ENCODE measurements around the gene TMEM47. TPM values are rescaled to one million over a fixed set of nuclear protein-coding genes. Genes with fewer than 3 reads are reported as not detected.

TMEM47 gene
- total RNA-seq, 1 donor from 2014 or later = 24.8 TPM

DNA sequence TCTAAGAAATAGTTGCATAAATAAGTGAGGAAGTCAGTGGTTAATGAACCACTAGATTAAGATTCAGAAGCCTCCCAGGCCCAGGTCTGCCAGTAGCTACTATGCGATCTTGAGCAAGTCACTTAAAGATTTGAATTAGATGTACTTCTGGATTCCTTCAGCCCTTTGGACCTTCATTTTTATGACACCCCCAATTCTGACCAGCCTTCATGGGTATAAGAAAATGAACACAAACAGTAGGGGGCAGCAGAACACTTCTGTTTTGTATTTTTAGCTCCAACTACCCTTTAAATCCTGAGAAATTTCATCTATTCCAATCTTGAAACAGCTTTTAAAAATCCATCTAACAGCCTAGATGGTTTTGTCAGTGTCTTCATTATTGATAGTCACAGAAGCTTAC lies 19.0 kb downstream of the TMEM47 start:
- H3K27me3 ChIP-seq (ENCODE audit: low read depth) = no peaks in the 10 kb centered on the region

DNA sequence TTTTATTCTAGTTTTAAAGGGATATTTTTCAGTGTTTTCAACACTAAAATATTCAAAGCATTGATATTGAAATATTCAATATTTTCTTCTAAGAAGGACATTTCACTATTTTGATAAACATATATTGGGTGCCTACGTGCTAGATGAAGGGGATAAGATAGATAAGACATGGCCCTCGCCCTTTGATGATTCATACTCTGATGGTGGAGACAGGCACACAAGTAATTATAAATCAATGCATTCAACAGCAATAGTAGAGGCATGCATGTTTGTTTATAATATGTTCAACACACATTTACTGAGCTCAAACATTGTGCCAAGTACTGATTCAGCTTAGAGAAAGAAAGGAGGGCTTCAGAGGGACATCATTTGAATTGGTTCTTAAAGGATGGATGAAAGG lies 22.7 kb downstream of the TMEM47 start:
- TF ChIP-seq, protein P1, sequence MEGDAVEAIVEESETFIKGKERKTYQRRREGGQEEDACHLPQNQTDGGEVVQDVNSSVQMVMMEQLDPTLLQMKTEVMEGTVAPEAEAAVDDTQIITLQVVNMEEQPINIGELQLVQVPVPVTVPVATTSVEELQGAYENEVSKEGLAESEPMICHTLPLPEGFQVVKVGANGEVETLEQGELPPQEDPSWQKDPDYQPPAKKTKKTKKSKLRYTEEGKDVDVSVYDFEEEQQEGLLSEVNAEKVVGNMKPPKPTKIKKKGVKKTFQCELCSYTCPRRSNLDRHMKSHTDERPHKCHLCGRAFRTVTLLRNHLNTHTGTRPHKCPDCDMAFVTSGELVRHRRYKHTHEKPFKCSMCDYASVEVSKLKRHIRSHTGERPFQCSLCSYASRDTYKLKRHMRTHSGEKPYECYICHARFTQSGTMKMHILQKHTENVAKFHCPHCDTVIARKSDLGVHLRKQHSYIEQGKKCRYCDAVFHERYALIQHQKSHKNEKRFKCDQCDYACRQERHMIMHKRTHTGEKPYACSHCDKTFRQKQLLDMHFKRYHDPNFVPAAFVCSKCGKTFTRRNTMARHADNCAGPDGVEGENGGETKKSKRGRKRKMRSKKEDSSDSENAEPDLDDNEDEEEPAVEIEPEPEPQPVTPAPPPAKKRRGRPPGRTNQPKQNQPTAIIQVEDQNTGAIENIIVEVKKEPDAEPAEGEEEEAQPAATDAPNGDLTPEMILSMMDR (IDR thresholded peaks at IDR 0.05) = no peak
- no peaks in the 10 kb centered on the region for H3K9me3 ChIP-seq
- H3K27ac ChIP-seq = no peak overlapping the region
- intact Hi-C loops (cut with DNase I) = no loop called here
- H3K27me3 ChIP-seq (ENCODE audit: low read depth) = no peaks in the 10 kb centered on the region
- no peak overlapping the region for H3K4me3 ChIP-seq
- H3K4me1 ChIP-seq = no peaks in the 10 kb centered on the region
- DNase-seq = no peak
- no peaks in the 10 kb centered on the region for H3K36me3 ChIP-seq
- ATAC-seq = no peak

More for the DNA sequence above, 19.0 kb downstream of the TMEM47 start:
- Histone ChIP-seq H3K9me3 (no peaks in the 10 kb centered on the region), H3K36me3 (no peaks in the 10 kb centered on the region), H3K4me1 (no peaks in the 10 kb centered on the region), H3K27ac (no peak overlapping the region), H3K4me3 (no peak overlapping the region)
- no peak for DNase-seq
- TF ChIP-seq, protein P1 (IDR thresholded peaks at IDR 0.05) = peak; percentile 36
- ATAC-seq = no peak
- intact Hi-C loops (cut with DNase I) = no loop called here

GRCh38 chrX:34632384-34632783 lies 24.7 kb downstream of the TMEM47 start:
- TF ChIP-seq, protein P1 (IDR thresholded peaks at IDR 0.05) = no peak
- no peaks in the 10 kb centered on the region for H3K9me3 ChIP-seq
- no peaks in the 10 kb centered on the region for H3K27me3 ChIP-seq (ENCODE audit: low read depth)
- H3K27ac ChIP-seq = no peak overlapping the region
- DNase-seq = no peak
- H3K4me1 ChIP-seq = no peaks in the 10 kb centered on the region
- no peak for ATAC-seq
- intact Hi-C loops (cut with DNase I) = no loop called here
- no peaks in the 10 kb centered on the region for H3K36me3 ChIP-seq
- H3K4me3 ChIP-seq = no peak overlapping the region

DNA sequence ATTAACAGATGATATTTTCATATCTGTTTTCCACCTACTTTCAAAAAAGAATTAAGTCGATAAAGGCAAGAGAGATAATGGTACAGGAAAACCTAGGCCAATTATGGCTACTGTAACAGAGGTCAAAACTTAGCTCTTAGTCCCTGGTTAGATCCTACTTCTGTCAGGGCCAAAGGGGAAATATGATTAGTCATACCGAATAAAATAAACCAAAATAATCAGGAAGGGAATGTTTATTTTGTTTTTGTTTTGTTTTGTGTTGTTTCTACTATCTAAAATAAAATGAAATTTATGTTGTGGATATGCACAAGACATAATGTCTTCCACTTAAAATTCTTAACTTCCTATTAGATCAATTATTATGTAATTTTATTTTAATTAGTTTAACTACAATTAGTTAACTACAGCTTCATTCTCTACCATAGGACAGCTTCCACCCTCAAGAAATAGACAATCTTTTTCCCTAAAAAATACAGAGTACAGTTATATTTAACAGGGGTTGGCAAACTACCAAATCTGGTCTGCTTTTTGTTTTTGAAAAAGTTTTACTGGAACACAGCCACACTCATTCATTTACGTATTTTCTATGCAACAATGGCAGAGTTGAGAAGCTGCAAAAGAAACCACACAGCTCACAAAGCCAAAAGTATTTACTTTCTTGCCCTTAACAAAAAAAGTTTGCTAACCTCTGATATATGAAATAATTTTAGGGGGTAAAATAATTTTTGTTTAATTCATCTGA lies 25.4 kb downstream of the TMEM47 start:
- Histone ChIP-seq H3K4me1 (no peaks in the 10 kb centered on the region), H3K4me3 (no peak overlapping the region), H3K36me3 (no peaks in the 10 kb centered on the region), H3K9me3 (no peaks in the 10 kb centered on the region), H3K27ac (no peak overlapping the region), H3K27me3 (ENCODE audit: low read depth) (no peaks in the 10 kb centered on the region)
- ATAC-seq (no peak), DNase-seq (no peak)
- intact Hi-C loops (cut with DNase I) = no loop called here
- TF ChIP-seq, protein P1 (IDR thresholded peaks at IDR 0.05) = no peak

DNA sequence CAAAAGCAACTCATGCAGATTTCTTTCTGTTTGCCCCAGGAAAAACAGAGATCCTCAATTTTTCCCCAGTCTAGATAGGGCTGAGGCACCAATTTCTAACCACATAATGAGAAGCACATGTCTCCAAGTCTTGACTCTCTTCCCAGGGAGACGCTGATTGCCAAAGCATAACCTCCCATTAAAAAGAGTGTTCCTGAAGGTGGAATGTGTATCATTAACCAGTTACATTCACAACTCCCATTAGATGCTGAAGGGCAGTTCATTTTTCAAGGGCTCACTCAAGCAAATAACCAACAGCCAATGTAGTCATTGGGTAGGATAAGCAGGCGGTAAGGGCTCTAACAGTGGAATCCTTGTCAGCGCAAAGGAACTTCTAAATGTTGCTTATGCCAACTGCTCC lies 27.5 kb downstream of the TMEM47 start:
- intact Hi-C loops (cut with DNase I) = no loop called here
- Histone ChIP-seq H3K27me3 (ENCODE audit: low read depth) (no peaks in the 10 kb centered on the region), H3K36me3 (no peaks in the 10 kb centered on the region), H3K9me3 (no peaks in the 10 kb centered on the region), H3K4me1 (no peaks in the 10 kb centered on the region), H3K27ac (no peak overlapping the region), H3K4me3 (no peak overlapping the region)
- no peak for ATAC-seq
- no peak for DNase-seq
- TF ChIP-seq, protein P1 (IDR thresholded peaks at IDR 0.05) = no peak

Measured in lower lobe of right lung (tissue), 2 donors.